Right lobe of liver (tissue), 6 donors: ENCODE data around the gene C3orf20. TPM values are rescaled to one million over a fixed set of nuclear protein-coding genes. Genes with fewer than 3 reads are reported as not detected.

Experiments used
- ATAC-seq, 4 donors: fragments of 200-7000 bp; cut with Tn5 transposase; one replicate each; pipeline ENCODE4 v1.9.1; 2020; ENCODE audit warnings: mild to moderate bottlenecking in 4 of 4, moderate library complexity in 4 of 4
- DNase-seq, 3 donors: peaks; one replicate each; pipeline ENCODE4 v3.0.0-alpha.2; 2020
- H3K27ac ChIP-seq, 3 donors: fragments of 200-600 bp; one replicate each; pipeline ENCODE4 v1.8.0; 2022
- H3K27me3 ChIP-seq, 2 donors: fragments of 200-600 bp; one replicate each; pipeline ENCODE4 v1.8.0; 2022
- H3K36me3 ChIP-seq, 4 donors: fragments of 200-600 bp; sonication (generic) in 1 of 4; one replicate each; pipeline versions ENCODE4 v1.5.1 to v1.8.0; 2017 to 2022; ENCODE audit warnings: control low read depth in 1 of 4
- H3K4me1 ChIP-seq, 4 donors: fragments of 200-600 bp; sonication (generic) in 1 of 4; one replicate each; pipeline versions ENCODE4 v1.5.1 to v1.8.0; 2017 to 2022; ENCODE audit warnings: control low read depth in 1 of 4
- H3K4me3 ChIP-seq, 3 donors: fragments of 200-600 bp; one replicate each; pipeline ENCODE4 v1.8.0; 2022
- H3K9me3 ChIP-seq, 4 donors: fragments of 200-600 bp; sonication (generic) in 1 of 4; one replicate each; pipeline versions ENCODE4 v1.5.1 to v1.8.0; 2017 to 2022; ENCODE audit warnings: control low read depth in 1 of 4
- POLR2A ChIP-seq: fragments of 450-650 bp; IDR thresholded peaks from one replicate; pipeline ENCODE4 v1.6.1; 2017; ENCODE audit warnings: antibody characterized with exemption, mild to moderate bottlenecking
- WGBS: methylation state at CpG from one replicate; pipeline ENCODE4 v1.1.6; 2018; ENCODE audit warnings: low coverage, low lambda C conversion rate; ENCODE audit not compliant: insufficient coverage; ENCODE audit errors: missing lambda C conversion rate; 5-methylcytosine and 5-hydroxymethylcytosine counted together
- intact Hi-C, 2 donors: fragments of 100-400 bp; cut with DNase I; formaldehyde crosslinking; loops; one replicate each; pipeline versions ENCODE4 v1.11.2 to v1.14.1; 2022
- total RNA-seq, 6 experiments: library from RNA; depleted of rRNA in 2 of 6; stranded (reverse); fragments of >200 nt in 2 of 6; fragmentation: NEBNext Ultra II Directional in 3 of 6; extraction: Animal tissue kit (Norgen Biotek cat#: 25700) in 3 of 6; gene quantifications; one replicate each; pipeline versions ENCODE4 v1.1.0 to v1.2.4, GENCODE V29; 2016 to 2023
- TF ChIP-seq, protein P1 (sequence below), 4 donors: fragments of 200-600 bp in 3 of 4; fragments of 450-650 bp in 1 of 4; IDR thresholded peaks; one replicate each; pipeline versions ENCODE4 v1.5.1 to v1.8.0; 2016 to 2022; ENCODE audit warnings: antibody characterized with exemption in 4 of 4, mild to moderate bottlenecking in 2 of 4
- donor health status: DM: no; HTN: yes; CAD: no.
- donor health status: DM: no; HTN: no; CAD: no.
- donor health status: DM: no; HTN: no; CAD: no.
- donor health status: DM: no; HTN: yes; CAD: no.
- donor health status: DM: no; HTN: yes; CAD: no.

C3orf20 gene
- total RNA-seq, 6 experiments from 2014 or later: 0.09 to 0.11 TPM; not detected in 4

DNA sequence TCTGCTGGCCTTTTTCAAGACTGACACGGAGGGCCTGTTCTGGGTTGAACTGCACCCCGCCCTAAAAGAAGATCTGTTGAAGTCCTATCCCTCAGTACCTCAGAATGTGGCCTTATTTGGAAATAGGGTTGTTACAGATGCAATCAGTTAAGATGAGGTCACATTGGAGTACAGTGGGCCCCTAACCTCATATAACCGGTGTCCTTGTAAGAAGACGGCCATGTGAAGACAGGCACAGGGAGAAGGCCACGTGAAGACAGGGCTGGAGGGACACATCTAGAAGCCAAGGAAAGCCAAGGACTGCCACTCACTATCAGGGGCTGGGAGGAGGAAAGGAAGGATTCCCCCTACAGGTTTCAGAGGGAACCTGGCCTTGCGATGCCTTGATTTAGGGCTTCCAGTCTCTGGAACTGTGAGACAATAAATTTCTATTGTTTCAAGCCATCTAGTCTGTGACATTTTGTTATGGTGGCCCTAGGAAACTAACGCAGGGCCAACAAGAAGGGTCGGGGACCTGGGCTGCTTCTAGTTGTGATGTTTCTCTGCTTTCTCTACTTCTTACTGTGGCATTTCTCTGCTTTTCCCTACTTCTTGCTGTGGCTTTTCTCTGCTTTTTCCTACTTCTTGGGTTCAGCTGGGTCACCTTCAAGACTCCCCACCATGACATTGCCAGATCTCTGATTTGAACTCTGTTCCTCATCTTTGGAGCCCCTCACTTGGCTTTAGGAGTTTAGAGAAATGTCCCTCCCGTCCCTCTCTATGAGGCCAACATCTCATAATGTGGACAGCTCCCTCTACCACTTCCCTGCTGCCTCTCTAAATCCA, 28.1 kb upstream of the C3orf20 start:
- H3K27me3 ChIP-seq: no peaks in the 10 kb centered on the region
- H3K9me3 ChIP-seq: no peaks in the 10 kb centered on the region
- no peak for TF ChIP-seq POLR2A
- TF ChIP-seq, protein P1, sequence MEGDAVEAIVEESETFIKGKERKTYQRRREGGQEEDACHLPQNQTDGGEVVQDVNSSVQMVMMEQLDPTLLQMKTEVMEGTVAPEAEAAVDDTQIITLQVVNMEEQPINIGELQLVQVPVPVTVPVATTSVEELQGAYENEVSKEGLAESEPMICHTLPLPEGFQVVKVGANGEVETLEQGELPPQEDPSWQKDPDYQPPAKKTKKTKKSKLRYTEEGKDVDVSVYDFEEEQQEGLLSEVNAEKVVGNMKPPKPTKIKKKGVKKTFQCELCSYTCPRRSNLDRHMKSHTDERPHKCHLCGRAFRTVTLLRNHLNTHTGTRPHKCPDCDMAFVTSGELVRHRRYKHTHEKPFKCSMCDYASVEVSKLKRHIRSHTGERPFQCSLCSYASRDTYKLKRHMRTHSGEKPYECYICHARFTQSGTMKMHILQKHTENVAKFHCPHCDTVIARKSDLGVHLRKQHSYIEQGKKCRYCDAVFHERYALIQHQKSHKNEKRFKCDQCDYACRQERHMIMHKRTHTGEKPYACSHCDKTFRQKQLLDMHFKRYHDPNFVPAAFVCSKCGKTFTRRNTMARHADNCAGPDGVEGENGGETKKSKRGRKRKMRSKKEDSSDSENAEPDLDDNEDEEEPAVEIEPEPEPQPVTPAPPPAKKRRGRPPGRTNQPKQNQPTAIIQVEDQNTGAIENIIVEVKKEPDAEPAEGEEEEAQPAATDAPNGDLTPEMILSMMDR (IDR thresholded peaks at IDR 0.05): no peak
- H3K27ac ChIP-seq: no peak overlapping the region
- no peak for DNase-seq
- intact Hi-C loops: no loop called here
- H3K4me1 ChIP-seq: peaks cover 0 to 22% (median 9%) of the 10 kb centered on the region in 4 donors
- ATAC-seq: no peak
- 87% methylated on average over 6 of the region's 9 CpGs for WGBS
- no peaks in the 10 kb centered on the region for H3K36me3 ChIP-seq
- H3K4me3 ChIP-seq: no peak overlapping the region

DNA sequence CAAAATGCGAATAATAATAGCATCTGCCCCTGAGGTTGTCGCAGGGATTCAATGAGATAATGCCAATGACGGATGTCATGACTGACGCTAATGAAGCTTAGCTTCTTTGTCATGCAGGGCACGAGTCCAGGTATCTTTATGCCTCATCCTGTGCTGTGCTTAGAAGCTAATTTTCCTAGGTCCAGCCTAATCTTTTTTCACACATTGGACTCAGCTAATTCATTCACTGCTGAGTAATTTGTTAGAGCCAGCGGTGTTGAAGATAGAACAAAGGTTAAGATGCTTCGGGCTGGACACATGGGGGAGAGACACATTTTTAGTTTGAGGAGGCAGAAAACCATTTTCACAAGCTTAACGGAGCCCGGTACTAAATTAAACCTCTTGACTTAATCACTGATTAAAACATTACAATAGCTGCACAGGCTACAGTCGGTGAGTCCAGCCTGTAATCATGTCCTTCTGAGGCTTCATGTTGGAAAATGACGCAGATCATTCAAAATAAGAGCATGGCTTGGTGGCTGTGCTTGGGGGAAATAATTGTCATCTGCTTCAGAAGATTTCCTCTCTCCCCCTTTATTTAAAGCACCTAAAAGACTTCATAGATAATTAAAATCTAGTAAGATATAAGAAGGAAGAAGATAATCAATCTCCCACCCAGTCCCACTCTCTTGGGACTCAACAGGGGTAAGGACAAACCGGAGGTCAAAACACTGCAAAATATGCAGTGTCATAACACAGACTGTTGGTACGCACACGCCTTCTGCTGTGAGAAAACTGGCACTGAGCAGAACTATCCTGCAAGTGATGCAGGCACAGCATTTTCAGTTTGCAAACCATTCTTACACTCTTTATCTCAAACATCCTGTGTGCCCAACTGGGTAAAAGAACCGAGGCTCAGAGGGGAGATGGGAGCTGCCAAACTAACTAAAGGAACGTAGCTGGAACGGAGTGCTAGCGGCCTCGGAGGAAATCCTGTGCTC, 26.7 kb upstream of the C3orf20 start:
- intact Hi-C loops: no loop called here
- no peak overlapping the region for H3K4me3 ChIP-seq
- no peaks in the 10 kb centered on the region for H3K9me3 ChIP-seq
- H3K27ac ChIP-seq: peak overlapping the region in 1 of 3 donors; percentile 11
- ATAC-seq (peak in 2 of 4 donors; percentile 18 to 24), DNase-seq (peak in 2 of 3 donors; percentile 39 to 52)
- H3K27me3 ChIP-seq: no peaks in the 10 kb centered on the region
- peaks cover 0 to 33% (median 14%) of the 10 kb centered on the region in 4 donors for H3K4me1 ChIP-seq
- WGBS: 49% methylated on average over 19 of the region's 19 CpGs
- H3K36me3 ChIP-seq: no peaks in the 10 kb centered on the region
- TF ChIP-seq, protein P1 (IDR thresholded peaks at IDR 0.05): no peak
- no peak for TF ChIP-seq POLR2A

DNA sequence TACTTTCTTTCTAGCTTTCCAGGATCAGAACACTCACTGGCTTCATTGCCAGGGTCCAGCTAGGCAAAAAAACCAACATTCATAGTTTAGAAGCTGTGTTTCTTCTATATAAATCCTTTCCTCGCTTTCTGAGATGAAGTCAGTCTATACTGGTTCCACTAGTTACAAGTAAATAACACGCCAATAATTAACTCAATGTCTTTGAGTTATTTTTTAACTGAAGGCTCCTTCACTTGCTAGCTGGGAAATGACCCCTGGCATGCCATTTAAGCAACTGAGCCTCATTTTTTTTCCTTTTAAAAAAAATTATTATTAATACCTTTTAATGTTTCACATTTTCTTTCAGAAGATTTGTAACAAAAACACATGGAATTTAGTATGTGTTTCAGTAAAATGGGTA, 25.5 kb upstream of the C3orf20 start:
- Histone ChIP-seq H3K4me3 (no peak overlapping the region), H3K36me3 (peaks cover 0 to 3% (median 0%) of the 10 kb centered on the region in 4 donors), H3K27ac (no peak overlapping the region), H3K9me3 (no peaks in the 10 kb centered on the region), H3K27me3 (no peaks in the 10 kb centered on the region), H3K4me1 (peaks cover 0 to 42% (median 15%) of the 10 kb centered on the region in 4 donors)
- ATAC-seq (no peak), DNase-seq (no peak)
- intact Hi-C loops: no loop called here
- WGBS: 41% methylated on average over 2 of the region's 2 CpGs
- TF ChIP-seq, protein P1 (IDR thresholded peaks at IDR 0.05): no peak
- TF ChIP-seq POLR2A: no peak

DNA sequence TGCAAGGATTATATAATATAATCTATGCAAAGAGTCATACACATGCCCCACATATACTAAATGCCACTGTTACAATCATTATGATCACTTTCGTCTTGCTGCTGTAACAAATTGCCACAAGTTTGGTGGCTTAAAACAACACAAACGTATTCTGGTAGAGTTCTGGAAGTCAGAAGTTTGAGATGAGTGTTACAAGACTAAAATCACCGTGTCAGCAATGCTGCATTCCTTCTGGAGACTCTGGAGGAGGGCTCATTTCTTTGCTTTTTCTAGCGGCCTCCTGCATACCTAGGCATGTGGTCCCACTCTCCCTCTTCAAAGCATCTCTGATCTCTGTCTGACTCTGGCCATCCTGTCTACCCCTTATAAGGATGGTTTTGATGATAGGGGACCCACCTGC, 24.7 kb upstream of the C3orf20 start:
- ATAC-seq (no peak), DNase-seq (no peak)
- intact Hi-C loops: no loop called here
- Histone ChIP-seq H3K27ac (no peak overlapping the region), H3K4me3 (no peak overlapping the region), H3K4me1 (peaks cover 0 to 42% (median 15%) of the 10 kb centered on the region in 4 donors), H3K9me3 (no peaks in the 10 kb centered on the region), H3K36me3 (peaks cover 0 to 9% (median under 1%) of the 10 kb centered on the region in 4 donors), H3K27me3 (no peaks in the 10 kb centered on the region)
- no peak for TF ChIP-seq POLR2A
- TF ChIP-seq, protein P1 (IDR thresholded peaks at IDR 0.05): no peak
- 87% methylated on average over 4 of the region's 4 CpGs for WGBS
